Measurements from ENCODE around the gene SGK2.
"Not testable (repeated sequence)": the region's sequence is repeated elsewhere in the genome, so short reads cannot be mapped to it uniquely, and the experiment has no call there.

SGK2 gene

GRCh38 chr20:43603124-43603523 is 44.3 kb downstream of the SGK2 start:
- H3K4me2 ChIP-seq (ENCODE audit: low read depth, low read length), result no peak overlapping the region
- no peak overlapping the region for H3K9ac ChIP-seq (ENCODE audit: low read length)
- no peaks in the 10 kb centered on the region for H4K20me1 ChIP-seq (ENCODE audit: insufficient read depth, low read length)
- H3K9me2 ChIP-seq (replicated peaks; ENCODE audit: insufficient read depth, low read length), result no peaks in the 10 kb centered on the region
- no peaks in the 10 kb centered on the region for H3K9me3 ChIP-seq (replicated peaks; ENCODE audit: insufficient read depth, low read length)
- H3K79me2 ChIP-seq (ENCODE audit: low read length), result no peaks in the 10 kb centered on the region
- no peak overlapping the region for H3K4me3 ChIP-seq (ENCODE audit: low read length)
- H3F3A ChIP-seq (ENCODE audit: insufficient read depth, low read length), result no peaks in the 10 kb centered on the region
- no peak overlapping the region for H3K27ac ChIP-seq (ENCODE audit: low read length)
- no peak for TF ChIP-seq EZH2phosphoT487 (IDR thresholded peaks at IDR 0.05; ENCODE audit: low read length)
- no peak for TF ChIP-seq EZH2 (optimal IDR thresholded peaks at IDR 0.05; ENCODE audit: low read depth, low read length)
- no peaks in the 10 kb centered on the region for H3K4me1 ChIP-seq (ENCODE audit: low read length)
- H3K27me3 ChIP-seq (replicated peaks; ENCODE audit: insufficient read depth, low read length), result no peaks in the 10 kb centered on the region
- DNase-seq, result no peak
- H3K36me3 ChIP-seq (replicated peaks; ENCODE audit: insufficient read depth, low read length), result no peaks in the 10 kb centered on the region
- no peak overlapping the region for H2AFZ ChIP-seq (ENCODE audit: low read length)

- Histone ChIP-seq H3K4me2 (ENCODE audit: low read depth, low read length) (no peak overlapping the region), H3K79me2 (ENCODE audit: low read length) (no peaks in the 10 kb centered on the region), H3K9ac (ENCODE audit: low read length) (no peak overlapping the region), H4K20me1 (ENCODE audit: insufficient read depth, low read length) (no peaks in the 10 kb centered on the region), H3F3A (ENCODE audit: insufficient read depth, low read length) (no peaks in the 10 kb centered on the region), H3K27ac (ENCODE audit: low read length) (no peak overlapping the region), H3K4me1 (ENCODE audit: low read length) (no peaks in the 10 kb centered on the region), H3K9me2 (replicated peaks; ENCODE audit: insufficient read depth, low read length) (no peaks in the 10 kb centered on the region), H3K27me3 (replicated peaks; ENCODE audit: insufficient read depth, low read length) (no peaks in the 10 kb centered on the region), H3K9me3 (replicated peaks; ENCODE audit: insufficient read depth, low read length) (no peaks in the 10 kb centered on the region), H2AFZ (ENCODE audit: low read length) (no peak overlapping the region), H3K4me3 (ENCODE audit: low read length) (no peak overlapping the region), H3K36me3 (replicated peaks; ENCODE audit: insufficient read depth, low read length) (no peaks in the 10 kb centered on the region)
- no peak for DNase-seq
- no peak for TF ChIP-seq CTCF (IDR thresholded peaks at IDR 0.05; ENCODE audit: low read length)
- TF ChIP-seq EZH2 (optimal IDR thresholded peaks at IDR 0.05; ENCODE audit: low read depth, low read length), result no peak
- TF ChIP-seq EZH2phosphoT487 (IDR thresholded peaks at IDR 0.05; ENCODE audit: low read length), result no peak
Measured at GRCh38 chr20:43605715-43606114, 46.9 kb downstream of the SGK2 start.

GRCh38 chr20:43607278-43607677 is 48.5 kb downstream of the SGK2 start:
- H3K79me2 ChIP-seq (ENCODE audit: low read length); H3K4me3 ChIP-seq (ENCODE audit: low read length); H3F3A ChIP-seq (ENCODE audit: insufficient read depth, low read length); H4K20me1 ChIP-seq (ENCODE audit: insufficient read depth, low read length); H3K9me3 ChIP-seq (replicated peaks; ENCODE audit: insufficient read depth, low read length); H3K9ac ChIP-seq (ENCODE audit: low read length); H3K4me1 ChIP-seq (ENCODE audit: low read length); H3K4me2 ChIP-seq (ENCODE audit: low read depth, low read length); H3K27ac ChIP-seq (ENCODE audit: low read length); H2AFZ ChIP-seq (ENCODE audit: low read length); H3K27me3 ChIP-seq (replicated peaks; ENCODE audit: insufficient read depth, low read length); H3K36me3 ChIP-seq (replicated peaks; ENCODE audit: insufficient read depth, low read length); DNase-seq; H3K9me2 ChIP-seq (replicated peaks; ENCODE audit: insufficient read depth, low read length): not testable (repeated sequence)

- Histone ChIP-seq H3K9me2 (replicated peaks; ENCODE audit: insufficient read depth, low read length) (no peaks in the 10 kb centered on the region), H3K9ac (ENCODE audit: low read length) (no peak overlapping the region), H3K4me3 (ENCODE audit: low read length) (no peak overlapping the region), H3K4me1 (ENCODE audit: low read length) (no peaks in the 10 kb centered on the region), H3K36me3 (replicated peaks; ENCODE audit: insufficient read depth, low read length) (no peaks in the 10 kb centered on the region), H3K9me3 (replicated peaks; ENCODE audit: insufficient read depth, low read length) (no peaks in the 10 kb centered on the region), H3F3A (ENCODE audit: insufficient read depth, low read length) (no peaks in the 10 kb centered on the region), H2AFZ (ENCODE audit: low read length) (no peak overlapping the region), H3K79me2 (ENCODE audit: low read length) (no peaks in the 10 kb centered on the region), H4K20me1 (ENCODE audit: insufficient read depth, low read length) (no peaks in the 10 kb centered on the region), H3K27me3 (replicated peaks; ENCODE audit: insufficient read depth, low read length) (no peaks in the 10 kb centered on the region), H3K27ac (ENCODE audit: low read length) (no peak overlapping the region), H3K4me2 (ENCODE audit: low read depth, low read length) (no peak overlapping the region)
- DNase-seq, result no peak
- TF ChIP-seq CTCF (IDR thresholded peaks at IDR 0.05; ENCODE audit: low read length), result no peak
- TF ChIP-seq EZH2phosphoT487 (IDR thresholded peaks at IDR 0.05; ENCODE audit: low read length), result no peak
- no peak for TF ChIP-seq EZH2 (optimal IDR thresholded peaks at IDR 0.05; ENCODE audit: low read depth, low read length)
Measured at GRCh38 chr20:43631598-43631997, 72.8 kb downstream of the SGK2 start.

Data from MM.1S (cell line).